GM23338 (cell line): ENCODE results near the gene MRC2.

Experiments used
- CREB1 ChIP-seq: fragments of 250-450 bp; sonication (Bioruptor Pico); IDR thresholded peaks from 2 replicates; pipeline ENCODE4 v1.5.0; 2020; ENCODE audit warnings: low read depth, mild to moderate bottlenecking, moderate library complexity
- EZH2 ChIP-seq: fragments of 200-600 bp; sonication (generic); IDR thresholded peaks from one replicate; pipeline ENCODE4 v1.8.0; 2017; ENCODE audit warnings: antibody characterized with exemption, mild to moderate bottlenecking, low read depth; ENCODE audit not compliant: unreplicated experiment
- EZH2phosphoT487 ChIP-seq: fragments of 200-600 bp; sonication (generic); IDR thresholded peaks from one replicate; pipeline ENCODE4 v1.8.1; 2018; ENCODE audit warnings: antibody characterized with exemption; ENCODE audit not compliant: unreplicated experiment
- JUNB ChIP-seq: IDR thresholded peaks from one replicate; pipeline ENCODE4 v1.6.1; 2016; ENCODE audit warnings: antibody characterized with exemption; ENCODE audit not compliant: unreplicated experiment
- NANOG ChIP-seq: IDR thresholded peaks from 2 replicates; pipeline ENCODE4 v1.6.1; 2016; ENCODE audit warnings: antibody characterized with exemption, borderline replicate concordance
- POLR2AphosphoS5 ChIP-seq: IDR thresholded peaks from 2 replicates; pipeline ENCODE4 v1.6.1; 2016; ENCODE audit warnings: antibody characterized with exemption, low read depth
- REST ChIP-seq: IDR thresholded peaks from one replicate; pipeline ENCODE4 v1.6.1; 2018; ENCODE audit warnings: antibody characterized with exemption; ENCODE audit not compliant: unreplicated experiment
- ZNF114 ChIP-seq: fragments of 250-450 bp; sonication (Bioruptor Pico); IDR thresholded peaks from 2 replicates; pipeline ENCODE4 v1.5.0; 2020; ENCODE audit warnings: mild to moderate bottlenecking, moderate library complexity
- ZNF331 ChIP-seq: fragments of 250-450 bp; sonication (Bioruptor Pico); IDR thresholded peaks from 2 replicates; pipeline ENCODE4 v1.5.0; 2020; ENCODE audit warnings: low read depth, mild to moderate bottlenecking, moderate library complexity
- TF ChIP-seq, protein P1 (sequence below): IDR thresholded peaks from 2 replicates; pipeline ENCODE4 v1.6.1; 2016; ENCODE audit warnings: antibody characterized with exemption
- TF ChIP-seq, protein P2 (sequence below), 2 experiments: fragments of 200-600 bp in 1 of 2; sonication (generic) in 1 of 2; conservative IDR thresholded peaks; 2 replicates each; pipeline versions ENCODE4 v1.5.1 to v1.6.1; 2016 to 2017; ENCODE audit warnings: antibody characterized with exemption in 2 of 2, low read depth in 2 of 2, mild to moderate bottlenecking in 2 of 2, moderate library complexity in 1 of 2

DNA sequence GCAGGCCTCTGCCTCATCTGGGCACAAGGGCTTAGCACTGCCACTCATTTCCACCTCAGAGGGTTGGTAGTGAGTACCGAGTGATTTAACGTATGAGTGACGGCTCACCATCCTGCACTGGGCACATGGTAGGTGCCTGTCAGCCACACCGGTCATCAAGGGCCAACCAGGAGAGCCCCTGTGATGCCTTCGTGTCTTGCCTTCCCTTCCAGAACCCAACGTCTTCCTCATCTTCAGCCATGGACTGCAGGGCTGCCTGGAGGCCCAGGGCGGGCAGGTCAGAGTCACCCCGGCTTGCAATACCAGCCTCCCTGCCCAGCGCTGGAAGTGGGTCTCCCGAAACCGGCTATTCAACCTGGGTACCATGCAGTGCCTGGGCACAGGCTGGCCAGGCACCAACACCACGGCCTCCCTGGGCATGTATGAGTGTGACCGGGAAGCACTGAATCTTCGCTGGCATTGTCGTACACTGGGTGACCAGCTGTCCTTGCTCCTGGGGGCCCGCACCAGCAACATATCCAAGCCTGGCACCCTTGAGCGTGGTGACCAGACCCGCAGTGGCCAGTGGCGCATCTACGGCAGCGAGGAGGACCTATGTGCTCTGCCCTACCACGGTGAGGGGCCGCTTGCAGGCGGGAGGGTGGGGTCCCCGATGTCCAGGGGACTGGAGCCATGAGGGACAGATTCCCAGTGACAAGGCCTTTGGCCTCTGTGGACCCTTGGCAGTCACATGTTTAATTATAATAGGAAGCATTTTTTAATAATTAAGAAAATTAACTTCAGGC, 37.1 kb downstream of the MRC2 start:
- TF ChIP-seq EZH2phosphoT487 (no peak), POLR2AphosphoS5 (no peak), EZH2 (no peak), CREB1 (CRISPR knock-in tag) (no peak), REST (no peak), JUNB (no peak), ZNF114 (no peak), ZNF331 (CRISPR knock-in tag) (no peak), NANOG (no peak)
- TF ChIP-seq, protein P1, sequence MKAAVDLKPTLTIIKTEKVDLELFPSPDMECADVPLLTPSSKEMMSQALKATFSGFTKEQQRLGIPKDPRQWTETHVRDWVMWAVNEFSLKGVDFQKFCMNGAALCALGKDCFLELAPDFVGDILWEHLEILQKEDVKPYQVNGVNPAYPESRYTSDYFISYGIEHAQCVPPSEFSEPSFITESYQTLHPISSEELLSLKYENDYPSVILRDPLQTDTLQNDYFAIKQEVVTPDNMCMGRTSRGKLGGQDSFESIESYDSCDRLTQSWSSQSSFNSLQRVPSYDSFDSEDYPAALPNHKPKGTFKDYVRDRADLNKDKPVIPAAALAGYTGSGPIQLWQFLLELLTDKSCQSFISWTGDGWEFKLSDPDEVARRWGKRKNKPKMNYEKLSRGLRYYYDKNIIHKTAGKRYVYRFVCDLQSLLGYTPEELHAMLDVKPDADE = no peak
- TF ChIP-seq, protein P2, sequence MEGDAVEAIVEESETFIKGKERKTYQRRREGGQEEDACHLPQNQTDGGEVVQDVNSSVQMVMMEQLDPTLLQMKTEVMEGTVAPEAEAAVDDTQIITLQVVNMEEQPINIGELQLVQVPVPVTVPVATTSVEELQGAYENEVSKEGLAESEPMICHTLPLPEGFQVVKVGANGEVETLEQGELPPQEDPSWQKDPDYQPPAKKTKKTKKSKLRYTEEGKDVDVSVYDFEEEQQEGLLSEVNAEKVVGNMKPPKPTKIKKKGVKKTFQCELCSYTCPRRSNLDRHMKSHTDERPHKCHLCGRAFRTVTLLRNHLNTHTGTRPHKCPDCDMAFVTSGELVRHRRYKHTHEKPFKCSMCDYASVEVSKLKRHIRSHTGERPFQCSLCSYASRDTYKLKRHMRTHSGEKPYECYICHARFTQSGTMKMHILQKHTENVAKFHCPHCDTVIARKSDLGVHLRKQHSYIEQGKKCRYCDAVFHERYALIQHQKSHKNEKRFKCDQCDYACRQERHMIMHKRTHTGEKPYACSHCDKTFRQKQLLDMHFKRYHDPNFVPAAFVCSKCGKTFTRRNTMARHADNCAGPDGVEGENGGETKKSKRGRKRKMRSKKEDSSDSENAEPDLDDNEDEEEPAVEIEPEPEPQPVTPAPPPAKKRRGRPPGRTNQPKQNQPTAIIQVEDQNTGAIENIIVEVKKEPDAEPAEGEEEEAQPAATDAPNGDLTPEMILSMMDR (conservative IDR thresholded peaks at IDR 0.05; ENCODE audit: low read depth in 2 of 2) = no peak
